HG03378 (cell line): Measurements from ENCODE around the gene C1R.
A peak's percentile ranks its signal among the peaks of the same experiment; 100 is the strongest.
"Not testable (repeated sequence)": the region's sequence is repeated elsewhere in the genome, so short reads cannot be mapped to it uniquely, and the experiment has no call there.

ENCODE experiments used
- ATAC-seq: cut with Tn5 transposase; IDR thresholded peaks from one replicate; pipeline ENCODE4 v1.9.1; 2021; ENCODE audit warnings: mild to moderate bottlenecking, moderate library complexity; ENCODE audit not compliant: unreplicated experiment

C1R gene

DNA sequence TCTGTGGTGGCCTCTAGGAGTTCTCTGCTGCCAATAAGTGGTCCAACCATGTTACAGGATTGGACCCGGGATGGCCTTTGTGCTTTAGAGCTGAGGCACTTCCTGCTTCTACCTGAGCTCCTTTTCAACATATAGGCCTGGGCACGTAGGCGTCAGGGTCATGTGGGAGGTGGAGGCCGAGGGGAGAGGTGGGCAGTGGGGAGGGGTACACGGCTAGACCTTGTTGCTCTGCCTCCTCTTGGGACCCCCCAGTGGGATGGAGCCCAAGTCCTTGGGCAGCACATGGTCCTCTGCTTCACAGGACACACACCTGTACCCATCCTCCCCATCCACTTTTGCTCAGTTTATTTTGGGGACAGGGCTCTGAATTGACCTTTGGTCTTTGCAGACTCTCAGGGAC is 29.1 kb upstream of the C1R start:
- no peak for ATAC-seq

DNA sequence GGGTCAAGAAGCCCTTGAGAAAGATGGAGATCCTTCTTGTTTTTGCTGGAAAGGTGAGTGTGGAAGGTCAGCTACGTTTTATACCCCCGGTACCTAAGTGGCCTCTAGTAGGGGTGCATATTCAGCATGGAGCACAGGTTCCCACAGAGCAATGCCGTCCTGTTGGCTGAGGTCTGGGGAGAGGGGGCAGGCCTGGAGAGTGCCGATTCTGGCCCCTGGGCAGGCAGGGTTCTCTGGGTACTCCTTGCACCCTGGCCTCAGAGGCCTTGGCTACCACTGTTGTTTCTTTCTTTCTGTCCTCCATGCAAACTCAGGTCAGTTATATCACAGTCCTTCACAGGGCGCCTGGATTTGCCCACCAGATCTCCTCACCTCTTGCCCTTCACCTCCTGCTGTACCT is 27.9 kb upstream of the C1R start:
- ATAC-seq = no peak

DNA sequence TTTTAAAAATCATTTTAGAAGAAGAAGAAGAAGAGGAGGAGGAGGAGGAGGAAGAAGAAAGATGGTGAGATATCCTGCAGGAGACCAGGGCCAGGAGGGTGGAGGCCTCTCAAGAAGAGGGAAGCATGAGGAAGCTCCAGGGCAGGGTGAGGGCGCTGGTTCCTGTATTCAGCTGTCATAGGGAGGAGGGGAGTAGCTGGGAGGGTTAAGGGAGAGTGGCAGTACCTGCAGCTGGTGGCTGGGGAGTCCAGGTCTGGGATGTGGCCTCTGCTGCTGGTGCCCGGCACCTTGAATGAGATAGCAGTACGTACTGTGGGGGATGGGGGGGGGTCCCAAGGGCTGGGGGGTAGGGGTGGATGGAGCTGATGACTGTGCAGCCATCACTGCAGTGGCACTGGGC is 26.6 kb upstream of the C1R start:
- no peak for ATAC-seq

DNA sequence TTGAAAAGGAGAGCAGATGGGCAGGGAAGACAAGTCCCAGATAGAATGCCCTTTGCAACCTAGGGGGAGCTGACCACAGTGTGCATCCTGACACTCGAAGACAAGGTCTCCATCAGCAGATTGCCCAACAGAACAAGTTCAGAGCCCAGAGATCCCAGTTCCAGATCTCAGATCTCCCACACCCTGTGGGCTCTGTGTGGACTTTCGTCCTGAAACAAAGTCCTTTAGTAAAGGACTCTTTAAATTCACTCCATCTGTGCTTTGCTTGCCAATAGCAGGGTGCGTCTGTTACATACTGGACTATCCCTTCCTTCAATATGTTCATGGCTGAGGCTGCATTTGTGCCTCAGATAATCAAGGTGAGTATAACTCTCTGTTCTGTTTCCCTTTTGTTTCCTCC is 25.4 kb upstream of the C1R start:
- no peak for ATAC-seq

DNA sequence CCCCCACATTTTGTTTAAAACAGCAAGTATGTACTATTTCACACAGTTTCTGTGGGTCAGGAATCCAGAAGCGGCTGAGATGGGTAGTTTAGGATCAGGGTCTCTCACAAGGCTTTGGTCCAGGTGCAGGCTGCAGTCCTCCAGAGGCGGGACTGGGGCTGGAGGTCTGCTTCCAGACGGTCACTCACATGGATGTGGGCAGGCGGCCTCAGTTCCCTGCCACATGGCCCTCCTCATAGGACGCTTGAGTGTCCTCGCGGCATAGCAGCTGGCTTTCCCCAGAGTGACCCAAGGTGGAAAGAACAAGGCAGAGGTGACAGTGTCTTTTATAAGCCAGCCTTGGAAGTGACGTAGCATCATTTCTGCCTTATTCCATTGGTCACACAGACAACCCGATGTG is 24.7 kb upstream of the C1R start:
- ATAC-seq = no peak

DNA sequence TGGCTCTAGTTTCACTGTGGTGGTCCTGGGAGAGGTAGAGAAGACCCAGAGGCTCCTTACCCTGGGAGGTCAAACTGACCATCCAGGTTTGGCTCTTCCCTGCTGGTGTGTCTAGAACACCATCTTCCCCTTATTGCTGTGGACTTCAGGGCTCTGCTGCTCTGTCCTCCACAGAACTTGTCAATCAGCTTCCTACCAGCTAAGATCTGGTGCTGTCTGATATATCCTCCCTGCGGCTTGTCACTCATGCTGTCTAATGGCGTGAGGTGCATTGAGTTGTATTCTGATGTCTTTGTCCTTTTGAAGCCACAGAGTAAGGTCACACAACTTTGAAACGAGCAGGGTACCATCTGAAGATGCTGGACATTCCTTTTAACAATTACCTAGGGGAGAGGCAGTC is 24.0 kb upstream of the C1R start:
- ATAC-seq = no peak

DNA sequence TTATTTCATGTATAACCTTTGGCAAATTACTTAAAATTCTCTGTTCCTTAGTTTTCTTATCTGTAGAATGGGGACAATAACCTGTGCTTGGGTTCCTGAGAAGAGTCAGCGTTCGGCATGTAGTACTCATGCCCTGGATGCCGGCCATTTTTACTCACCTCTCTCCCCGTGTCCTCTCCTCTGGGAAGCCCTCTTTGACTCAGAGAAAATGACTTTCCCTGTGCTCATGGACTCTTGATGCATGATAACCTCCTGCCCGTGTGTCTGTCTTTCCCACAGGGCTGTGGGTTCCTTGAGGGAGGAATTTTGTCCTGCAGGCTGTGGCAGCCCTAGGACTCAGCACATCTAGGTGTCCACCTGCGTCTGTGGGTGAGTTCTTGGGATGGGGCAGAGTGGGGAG is 22.6 kb upstream of the C1R start:
- ATAC-seq = no peak

DNA sequence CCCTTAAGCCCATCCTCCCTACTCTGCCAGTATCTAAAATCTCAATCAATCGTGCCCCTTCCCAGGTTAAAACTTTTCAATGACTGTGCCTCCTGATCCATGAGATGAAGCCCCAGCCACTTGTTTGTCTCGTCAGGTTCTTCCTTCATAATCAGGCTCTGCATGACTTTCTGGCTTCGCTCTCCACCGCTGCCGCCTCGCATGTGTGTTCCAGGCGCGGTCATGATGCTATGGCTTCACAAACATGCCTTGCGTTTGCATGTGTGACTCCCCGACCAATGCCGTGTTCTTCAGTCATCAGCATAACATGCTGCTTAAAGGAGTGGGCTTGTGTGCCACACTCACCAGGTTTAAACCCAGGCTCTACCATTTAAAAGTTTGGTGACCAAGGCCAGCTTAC is 21.8 kb upstream of the C1R start:
- no peak for ATAC-seq

DNA sequence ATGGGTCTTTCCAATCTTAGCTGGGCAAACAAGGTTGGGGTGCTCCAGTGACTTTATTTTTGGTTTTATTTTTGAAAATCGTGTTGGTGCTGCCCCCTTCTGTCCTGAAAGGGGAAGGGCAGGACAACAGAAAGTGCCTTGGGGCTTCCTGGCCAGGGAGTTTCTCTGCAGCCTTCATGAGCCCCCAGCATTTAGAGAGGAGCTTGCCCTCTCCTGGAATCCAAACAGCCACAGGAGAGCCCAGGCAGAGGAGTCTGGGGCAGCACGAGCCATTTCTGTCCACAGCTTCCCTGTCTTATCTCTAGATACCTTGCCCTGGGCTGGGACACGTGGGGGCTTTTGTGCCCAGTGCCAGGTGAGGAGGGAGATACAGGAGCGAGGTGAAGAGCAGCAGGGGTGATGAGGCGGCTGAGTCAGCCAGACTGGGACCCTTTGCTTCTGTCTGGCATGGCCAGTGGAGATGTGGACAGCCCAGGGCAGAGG is 21.2 kb upstream of the C1R start:
- no peak for ATAC-seq

DNA sequence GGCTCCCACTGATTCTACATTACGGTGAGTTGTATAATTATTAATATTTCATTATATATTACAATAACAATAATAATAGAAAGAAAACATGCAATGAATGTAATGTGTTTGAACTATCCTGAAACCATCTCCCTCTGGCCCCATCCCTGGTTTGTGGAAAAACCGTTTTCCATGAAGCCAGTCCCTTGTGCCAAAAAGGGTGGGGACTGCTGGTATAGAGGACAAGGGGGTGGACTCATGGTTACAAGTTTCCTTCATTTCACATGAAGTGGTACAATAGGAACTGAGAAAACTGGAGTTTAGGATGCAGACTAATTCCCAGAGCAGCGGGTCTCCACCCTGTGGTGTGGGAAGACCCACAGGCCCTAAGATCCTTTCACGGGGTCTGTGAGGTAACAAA is 19.8 kb upstream of the C1R start:
- ATAC-seq = no peak

DNA sequence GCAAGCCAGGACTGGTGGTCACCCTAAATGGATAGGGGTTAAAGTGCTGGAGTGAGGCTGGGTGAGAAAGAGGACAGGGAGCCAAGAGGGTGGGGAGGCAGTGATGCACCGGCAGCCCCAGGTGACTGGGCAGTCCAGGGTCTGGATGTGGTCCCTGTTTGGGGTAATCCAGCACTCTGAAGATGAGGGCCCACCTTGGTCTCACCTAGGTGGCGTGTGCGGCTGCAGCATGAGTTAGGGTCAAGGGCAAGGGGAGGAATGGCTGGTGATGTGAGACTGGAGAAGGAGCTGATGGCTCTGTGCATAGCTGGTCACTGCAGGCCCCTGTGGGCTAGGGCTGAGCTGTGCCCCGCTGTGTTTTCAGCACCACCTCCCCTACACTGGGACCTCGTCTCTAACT is 18.4 kb upstream of the C1R start:
- no peak for ATAC-seq

DNA sequence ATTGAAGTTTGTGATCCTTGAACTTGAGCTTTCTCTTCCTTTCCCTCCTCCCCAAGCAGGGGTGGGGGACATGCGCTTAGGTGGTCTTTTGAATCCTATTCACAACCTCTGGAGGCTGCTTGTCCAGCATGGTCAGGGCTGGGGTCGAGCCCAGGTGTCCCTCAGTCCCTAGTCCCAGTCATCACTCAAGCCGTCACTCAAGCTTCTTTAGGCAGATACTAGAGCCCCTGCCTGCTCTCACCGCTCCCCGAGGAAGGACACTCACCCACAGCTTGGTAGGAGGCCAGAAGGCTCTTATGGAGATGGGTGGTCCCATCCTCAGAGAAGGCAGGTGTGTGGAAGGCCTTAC is 17.3 kb upstream of the C1R start:
- no peak for ATAC-seq

DNA sequence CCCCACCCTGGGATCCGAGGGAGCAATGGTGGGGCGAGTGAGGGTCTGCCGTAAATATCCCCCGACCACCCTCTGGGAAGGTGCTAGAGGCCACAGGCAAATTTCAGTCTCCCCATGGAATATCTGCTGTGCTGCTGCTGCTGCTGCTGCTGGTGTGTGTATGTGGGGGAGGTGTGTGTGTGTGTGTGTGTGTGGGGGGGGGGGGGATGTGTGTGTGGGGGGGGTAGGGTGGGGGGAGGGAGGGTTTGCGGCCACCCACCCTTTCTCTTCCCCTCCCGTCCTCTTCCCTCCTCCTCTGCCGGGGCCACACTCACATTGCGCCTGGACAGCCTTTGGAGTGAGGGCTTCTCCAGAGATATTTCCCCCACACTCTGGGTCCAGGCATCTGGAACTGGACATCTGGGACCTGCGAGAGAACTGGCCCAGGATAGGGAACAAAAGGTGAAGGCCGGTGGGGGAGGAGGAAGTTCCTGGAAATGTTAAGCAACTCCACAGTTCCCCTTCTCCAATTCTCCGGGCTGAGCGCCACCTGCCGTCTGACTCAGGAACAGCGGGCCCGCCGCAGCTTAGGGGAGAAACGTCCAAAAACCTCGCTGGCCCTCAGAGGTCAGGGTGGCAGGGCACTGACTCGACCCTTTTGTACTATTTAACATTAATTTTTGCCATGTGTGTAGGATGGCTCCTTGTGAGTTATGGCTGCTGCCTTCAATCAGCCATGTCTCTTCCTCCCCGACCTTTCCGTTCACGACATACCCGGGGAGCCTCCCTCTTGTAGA is 16.7 kb upstream of the C1R start, which contains the start of gene C1RL:
Gene C1RL, minus strand, starts transcription at position 419 of the 776 bp plus-strand sequence. Its CDS starts 34 bp downstream, at position 385.
- ATAC-seq = peak; percentile 11

DNA sequence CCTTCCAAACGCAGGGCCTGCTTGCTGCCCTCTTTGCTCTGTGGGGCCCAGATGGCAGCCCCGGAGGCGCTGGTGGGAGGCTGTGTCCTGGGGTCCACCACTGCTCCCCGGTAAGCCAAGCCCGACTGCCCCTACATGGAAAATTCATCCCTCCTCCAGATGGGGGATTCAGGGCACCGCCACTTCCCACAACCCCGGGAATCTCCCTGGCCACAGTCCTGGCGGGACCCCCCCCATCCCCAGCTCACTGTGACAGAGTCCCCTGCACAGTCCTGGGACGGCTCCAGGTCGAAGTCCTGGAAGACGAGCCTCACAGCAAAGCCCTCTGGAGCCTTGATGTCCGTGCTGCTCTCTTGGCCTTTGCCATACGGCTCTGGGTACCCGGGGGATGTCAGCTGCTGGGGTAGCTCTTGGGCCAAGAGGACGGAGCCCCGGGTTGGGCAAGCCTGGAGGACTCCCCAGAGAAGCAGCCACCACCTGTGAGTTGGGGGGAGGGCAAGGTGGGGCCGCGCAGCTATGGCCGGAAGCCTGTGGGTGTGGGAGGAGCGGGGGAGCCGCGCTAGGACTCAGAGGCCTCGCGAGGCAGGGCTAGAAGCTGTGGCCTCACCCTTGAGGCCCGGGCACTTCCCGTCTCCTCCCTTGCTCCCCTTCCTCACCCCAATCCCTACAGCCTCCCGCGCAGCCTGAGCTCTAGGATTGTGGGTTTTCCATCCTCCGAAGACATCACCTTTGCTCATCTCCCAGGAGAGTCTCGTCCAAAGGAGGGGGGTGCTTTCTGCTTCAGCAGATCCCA is 16.0 kb upstream of the C1R start:
- ATAC-seq = peak; percentile 74

DNA sequence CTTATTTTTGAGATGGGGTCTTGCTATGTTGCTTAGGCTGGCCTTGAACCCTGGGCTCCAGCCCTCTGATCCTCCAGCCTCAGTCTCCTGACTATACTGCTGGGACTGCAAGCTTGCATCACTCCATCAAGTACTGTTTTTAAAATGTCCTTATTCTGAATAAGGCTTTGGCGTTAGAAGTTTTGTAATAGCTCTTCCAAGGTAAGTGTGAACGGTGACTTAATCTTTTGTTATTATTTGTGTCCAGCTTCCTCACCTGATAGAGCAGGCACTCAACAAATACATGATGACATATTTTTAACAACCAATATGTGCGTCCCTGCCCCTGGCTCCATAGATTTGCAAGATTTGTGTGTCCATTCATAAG is 15.4 kb upstream of the C1R start:
- ATAC-seq = no peak

DNA sequence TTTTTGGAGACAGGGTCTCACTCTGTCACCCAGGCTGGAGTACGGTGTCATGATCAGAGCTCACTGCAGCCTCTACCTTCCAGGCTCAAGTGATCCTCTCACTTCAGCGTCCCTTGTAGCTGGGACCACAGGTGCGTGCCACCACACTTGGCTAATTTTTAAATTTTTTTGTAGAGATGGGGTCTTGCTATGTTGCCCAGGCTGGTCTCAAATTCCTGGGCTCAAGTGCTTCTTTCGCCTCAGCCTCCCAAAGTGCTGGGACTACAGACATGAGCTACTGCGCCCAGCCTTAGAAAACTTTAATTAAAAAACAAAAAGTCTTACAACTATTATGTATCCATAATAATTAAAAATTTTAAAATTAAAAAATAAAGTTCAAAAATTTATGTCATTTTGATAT is 14.9 kb upstream of the C1R start:
- not testable (repeated sequence) for ATAC-seq

DNA sequence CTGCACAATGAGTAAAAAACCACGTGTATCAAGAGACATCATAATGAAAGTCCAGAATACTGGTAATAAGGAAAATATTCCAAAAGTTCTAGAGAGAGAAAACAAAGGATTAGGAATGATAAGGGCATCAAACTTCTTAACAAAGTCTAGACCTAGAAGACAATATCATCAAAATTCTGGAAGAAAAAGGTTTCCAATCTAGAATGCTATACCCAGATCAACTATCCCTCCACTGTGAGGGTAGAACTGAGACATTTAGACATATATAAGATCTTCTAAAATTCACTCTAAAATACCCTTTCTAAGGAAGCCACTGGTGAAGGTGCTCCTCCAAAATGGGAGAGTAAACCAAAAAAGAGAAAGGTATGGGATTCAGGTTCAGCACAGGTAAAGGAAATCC is 13.8 kb upstream of the C1R start:
- ATAC-seq = no peak

DNA sequence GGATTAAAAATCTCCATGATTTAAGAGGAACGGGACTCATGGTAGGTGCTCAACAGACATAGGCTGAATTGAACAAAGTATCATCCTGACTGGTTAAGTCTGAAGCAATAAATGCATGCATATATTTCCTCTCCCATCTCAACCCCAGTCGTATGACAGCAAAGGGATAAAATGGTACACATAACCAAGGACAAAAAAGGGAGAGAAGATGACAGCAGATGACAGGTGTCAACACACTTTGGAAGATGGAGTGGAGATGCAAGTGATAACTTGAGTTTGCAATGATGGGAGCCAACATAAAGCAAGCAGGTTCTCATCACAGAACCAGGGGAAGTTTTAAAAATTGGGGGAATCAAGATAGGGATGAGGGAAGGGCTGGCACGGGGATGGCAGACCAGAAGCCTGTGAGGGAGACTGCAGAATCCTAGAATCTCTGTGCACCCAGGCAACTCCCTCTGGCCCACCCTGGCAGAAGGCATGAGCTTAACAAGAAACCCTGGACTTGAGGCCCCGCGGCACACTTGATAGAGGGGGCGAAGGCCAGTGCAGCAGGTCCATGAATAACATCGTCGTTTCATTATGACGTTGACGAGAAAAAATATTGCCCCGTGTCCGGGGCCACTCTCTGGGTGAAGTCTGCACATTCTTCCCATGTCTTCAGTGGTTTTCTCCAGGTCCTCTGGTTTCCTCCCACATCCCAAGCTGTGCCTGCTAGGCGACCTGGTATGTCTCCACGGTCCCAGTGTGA is 11.8 kb upstream of the C1R start:
- ATAC-seq = no peak

DNA sequence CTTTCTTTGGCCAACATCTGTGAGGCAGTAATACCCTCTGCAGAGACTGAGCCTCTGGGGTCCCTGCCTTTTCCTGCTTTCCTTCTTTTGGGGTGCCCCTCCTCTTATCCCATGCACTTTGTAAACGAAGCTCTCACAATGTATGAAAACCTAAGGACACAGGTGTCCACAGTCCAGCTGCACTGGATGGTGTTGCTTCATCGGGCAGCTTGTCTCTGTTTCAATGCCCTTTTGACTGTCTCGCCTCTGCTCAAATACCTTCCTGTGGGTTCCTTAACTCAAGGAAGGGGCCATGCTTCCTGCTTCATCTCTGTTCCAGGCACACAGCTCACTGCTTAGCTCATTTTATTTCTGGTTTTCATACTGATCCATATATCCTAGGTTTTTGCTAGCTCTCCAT is 10.3 kb upstream of the C1R start:
- ATAC-seq = no peak

DNA sequence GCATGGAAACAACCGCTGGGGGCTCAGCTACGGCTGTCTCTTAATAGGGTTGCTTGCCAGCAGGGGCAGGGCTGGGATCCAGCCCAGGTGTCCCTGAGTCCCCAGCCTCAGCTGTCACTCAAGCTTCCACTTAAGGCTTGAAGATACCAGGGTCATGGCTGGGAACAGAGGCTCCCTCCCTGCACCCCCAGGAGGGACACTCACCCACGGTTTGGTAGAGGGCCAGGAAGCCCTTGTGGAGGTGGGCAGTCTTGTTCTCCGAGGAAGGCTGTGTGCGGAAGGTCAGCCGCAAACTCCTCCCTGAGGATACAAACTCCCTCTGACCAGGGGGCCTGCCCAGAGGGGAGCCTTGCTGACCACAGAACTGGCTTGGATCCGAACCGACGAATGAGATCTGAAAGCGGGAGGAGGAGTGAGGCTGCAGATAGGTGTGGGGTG is 9.5 kb upstream of the C1R start:
- ATAC-seq = no peak

DNA sequence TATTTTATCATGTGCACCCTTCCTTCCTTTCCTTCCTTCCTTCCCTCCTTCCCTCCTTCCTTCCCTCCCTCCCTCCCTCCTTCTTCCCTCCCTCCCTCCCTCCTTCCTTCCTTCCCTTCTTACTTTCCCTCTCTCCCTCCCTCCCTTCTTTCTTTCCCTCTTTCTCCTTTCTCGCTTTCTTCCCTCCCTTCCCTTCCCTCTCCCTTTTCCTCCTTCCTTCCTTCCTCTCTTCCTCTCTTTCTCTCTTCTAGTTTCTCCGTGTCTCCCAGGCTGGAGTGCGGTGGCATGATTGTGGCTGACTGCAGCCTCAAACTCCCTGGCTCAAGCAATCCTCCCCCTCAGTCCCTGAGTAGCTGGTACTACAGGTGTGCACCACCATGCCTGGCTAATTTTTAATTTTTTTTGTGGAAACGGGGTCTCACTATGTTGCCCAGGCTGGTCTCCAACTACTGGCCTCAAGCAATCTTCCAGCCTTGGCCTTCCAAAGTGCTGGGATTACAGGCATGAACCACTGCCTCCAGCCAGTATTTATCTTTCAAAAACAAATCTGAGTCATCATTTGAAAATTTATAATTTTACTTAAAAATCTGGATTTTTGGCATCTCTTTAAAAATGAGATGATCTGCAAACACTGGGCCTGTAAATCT is 8.9 kb upstream of the C1R start:
- no peak for ATAC-seq
